H1 (cell line): ENCODE results near the gene CD247. TPM values are rescaled to one million over a fixed set of nuclear protein-coding genes. Genes with fewer than 3 reads are reported as not detected.

Experiments
- CTCF ChIA-PET: fragments of 300-600 bp; sonication (Branson Sonifier 250); formaldehyde crosslinking; loops from one replicate; lab custom pipeline; 2021; ENCODE audit not compliant: partially characterized antibody; lab: Charles Lee
- POLR2A ChIA-PET: fragments of 300-600 bp; sonication (Branson Sonifier 250); formaldehyde crosslinking; loops from one replicate; lab custom pipeline; 2021; ENCODE audit warnings: inconsistent platforms; ENCODE audit not compliant: partially characterized antibody; lab: Charles Lee
- DNase-seq, 2 experiments: peaks; one replicate each; pipeline versions ENCODE4 v3.0.0 to v3.0.0-alpha.2; 2010 to 2022; ENCODE audit warnings: low spot score in 2 of 2, low read depth in 1 of 2, mixed read lengths in 1 of 2
- FAIRE-seq: peaks from 2 replicates; lab custom pipeline; 2011; peaks lifted over from hg19 to GRCh38; lab: Jason Lieb, UNC
- H2AFZ ChIP-seq: 2 replicates; pipeline ENCODE4 v1.8.1; 2012; ENCODE audit warnings: low read length, inconsistent platforms
- H2AK5ac ChIP-seq: 2 replicates; pipeline ENCODE4 v1.6.1; 2013; ENCODE audit warnings: low read depth, low read length
- H2BK120ac ChIP-seq: replicated peaks from 2 replicates; pipeline ENCODE3; 2013; ENCODE audit warnings: low read depth, low read length, inconsistent platforms
- H2BK12ac ChIP-seq: 2 replicates; pipeline ENCODE4 v1.6.1; 2013; ENCODE audit warnings: low read depth, low read length
- H2BK15ac ChIP-seq: 2 replicates; pipeline ENCODE4 v1.6.1; 2013; ENCODE audit warnings: low read length
- H2BK20ac ChIP-seq: 2 replicates; pipeline ENCODE4 v1.6.1; 2013; ENCODE audit warnings: low read length
- H2BK5ac ChIP-seq: 2 replicates; pipeline ENCODE4 v1.6.1; 2013; ENCODE audit warnings: low read depth, low read length
- H3K14ac ChIP-seq: 2 replicates; pipeline ENCODE4 v1.6.1; 2013; ENCODE audit warnings: inconsistent platforms; ENCODE audit not compliant: insufficient read length
- H3K18ac ChIP-seq: 2 replicates; pipeline ENCODE4 v1.6.1; 2013; ENCODE audit warnings: low read length; ENCODE audit errors: extremely low read depth
- H3K23ac ChIP-seq: 2 replicates; pipeline ENCODE4 v1.6.1; 2013; ENCODE audit warnings: inconsistent platforms; ENCODE audit not compliant: insufficient read length
- H3K23me2 ChIP-seq: 2 replicates; pipeline ENCODE4 v1.6.1; 2013; ENCODE audit warnings: low read depth, low read length
- H3K27ac ChIP-seq: 2 replicates; pipeline ENCODE4 v1.6.1; 2011; ENCODE audit warnings: low read depth, low read length, inconsistent platforms
- H3K27me3 ChIP-seq, 4 experiments: replicated peaks in 1 of 4; 1 replicate in 1 of 4; 2 replicates in 3 of 4; pipeline versions ENCODE4 v1.6.1 to v1.8.1; 2011 to 2013; ENCODE audit warnings: low read length in 3 of 4, mild to moderate bottlenecking in 3 of 4, inconsistent platforms in 2 of 4, mixed read lengths in 2 of 4, moderate library complexity in 1 of 4; ENCODE audit not compliant: control insufficient read depth in 3 of 4, insufficient read depth in 3 of 4; ENCODE audit errors: extremely low read depth in 1 of 4
- H3K36me3 ChIP-seq, 4 experiments: 2 replicates each; pipeline versions ENCODE4 v1.6.1 to v1.8.1; 2011 to 2013; ENCODE audit warnings: mild to moderate bottlenecking in 4 of 4, low read length in 3 of 4, moderate library complexity in 2 of 4, control low read depth in 1 of 4, inconsistent platforms in 1 of 4; ENCODE audit not compliant: insufficient read depth in 4 of 4, control insufficient read depth in 2 of 4
- H3K4ac ChIP-seq: replicated peaks from 2 replicates; pipeline ENCODE3; 2013; ENCODE audit warnings: low read length, low read depth, mixed read lengths, inconsistent platforms; ENCODE audit not compliant: insufficient read length
- H3K4me1 ChIP-seq, 4 experiments: replicated peaks in 1 of 4; 1 replicate in 1 of 4; 2 replicates in 3 of 4; pipeline versions ENCODE4 v1.6.1 to v1.8.1; 2011 to 2013; ENCODE audit warnings: low read length in 3 of 4, inconsistent platforms in 2 of 4, mixed read lengths in 1 of 4; ENCODE audit not compliant: insufficient read depth in 4 of 4, control insufficient read depth in 3 of 4
- H3K4me2 ChIP-seq, 2 experiments: 2 replicates each; pipeline versions ENCODE4 v1.6.1 to v1.8.1; 2011 to 2013; ENCODE audit warnings: low read depth in 2 of 2, low read length in 2 of 2, control low read depth in 1 of 2, inconsistent platforms in 1 of 2, mild to moderate bottlenecking in 1 of 2; ENCODE audit not compliant: insufficient read depth in 1 of 2
- H3K4me3 ChIP-seq, 4 experiments: fragments of 200-600, 300-600 bp in 1 of 4; sonication (generic), shearing (Covaris generic), sonication (Bioruptor Twin) in 1 of 4; 2 replicates each; pipeline versions ENCODE4 v1.5.1 to v1.8.1; 2011 to 2016; ENCODE audit warnings: low read length in 4 of 4, low read depth in 3 of 4, control low read depth in 2 of 4, inconsistent platforms in 2 of 4, mild to moderate bottlenecking in 2 of 4, mixed read lengths in 1 of 4, moderate library complexity in 1 of 4; ENCODE audit not compliant: insufficient read depth in 2 of 4; ENCODE audit errors: extremely low read depth in 1 of 4
- H3K56ac ChIP-seq: replicated peaks from 2 replicates; pipeline ENCODE3; 2013; ENCODE audit warnings: low read depth, mild to moderate bottlenecking, mixed read lengths, low read length, inconsistent platforms; ENCODE audit not compliant: insufficient read length
- H3K79me1 ChIP-seq: 2 replicates; pipeline ENCODE4 v1.6.1; 2013; ENCODE audit warnings: low read depth, low read length, control low read depth
- H3K79me2 ChIP-seq, 2 experiments: 2 replicates each; pipeline versions ENCODE4 v1.6.1 to v1.8.1; 2012 to 2013; ENCODE audit warnings: low read length in 2 of 2, mild to moderate bottlenecking in 2 of 2, inconsistent platforms in 1 of 2; ENCODE audit not compliant: insufficient read depth in 2 of 2, control insufficient read depth in 1 of 2
- H3K9ac ChIP-seq, 4 experiments: replicated peaks in 1 of 4; 1 replicate in 1 of 4; 2 replicates in 3 of 4; pipeline versions ENCODE4 v1.6.1 to v1.8.1; 2011 to 2013; ENCODE audit warnings: low read depth in 3 of 4, low read length in 3 of 4, control low read depth in 2 of 4, mild to moderate bottlenecking in 2 of 4, moderate library complexity in 2 of 4, inconsistent platforms in 1 of 4; ENCODE audit errors: extremely low read depth in 1 of 4
- H3K9me3 ChIP-seq, 2 experiments: 2 replicates each; pipeline versions ENCODE4 v1.6.1 to v1.8.1; 2012 to 2013; ENCODE audit warnings: mild to moderate bottlenecking in 2 of 2, moderate library complexity in 2 of 2, control low read depth in 1 of 2, inconsistent platforms in 1 of 2, low read depth in 1 of 2, low read length in 1 of 2, mixed read lengths in 1 of 2; ENCODE audit not compliant: insufficient read depth in 2 of 2
- H4K20me1 ChIP-seq, 2 experiments: replicated peaks in 1 of 2; 2 replicates each; pipeline versions ENCODE3 to v1.8.1; 2011 to 2013; ENCODE audit warnings: inconsistent platforms in 2 of 2, low read length in 2 of 2, mild to moderate bottlenecking in 1 of 2; ENCODE audit not compliant: insufficient read depth in 2 of 2, control insufficient read depth in 1 of 2
- H4K5ac ChIP-seq: 2 replicates; pipeline ENCODE4 v1.6.1; 2013; ENCODE audit warnings: low read length, low read depth, mixed read lengths, inconsistent platforms; ENCODE audit not compliant: insufficient read length
- H4K8ac ChIP-seq: 2 replicates; pipeline ENCODE4 v1.8.0; 2013; ENCODE audit warnings: mild to moderate bottlenecking, moderate library complexity, low read length, inconsistent platforms; ENCODE audit not compliant: insufficient read depth; ENCODE audit errors: extremely low read depth
- H4K91ac ChIP-seq: replicated peaks from 2 replicates; pipeline ENCODE3; 2013; ENCODE audit warnings: low read length, mixed read lengths, inconsistent platforms; ENCODE audit not compliant: insufficient read length
- NANOG ChIP-seq: IDR thresholded peaks from 2 replicates; pipeline ENCODE4 v1.6.1; 2011; ENCODE audit warnings: low read length, low read depth, mild to moderate bottlenecking, inconsistent platforms; ENCODE audit not compliant: insufficient read depth, poor library complexity, severe bottlenecking
- WGBS, 2 experiments: shearing (Covaris generic) in 1 of 2; methylation state at CpG; one replicate each; pipeline versions ENCODE4 v1.1.6 to v1.1.7; 2013 to 2015; ENCODE audit warnings: low lambda C conversion rate in 2 of 2, mixed read lengths in 2 of 2, inconsistent platforms in 1 of 2, low coverage in 1 of 2, missing lambda C conversion rate in 1 of 2; ENCODE audit not compliant: insufficient replicate concordance in 2 of 2, insufficient coverage in 1 of 2, insufficient read length in 1 of 2; ENCODE audit errors: extremely low coverage in 1 of 2, missing lambda C conversion rate in 1 of 2; 5-methylcytosine and 5-hydroxymethylcytosine counted together
- polyA plus RNA-seq, 7 experiments: library from polyadenylated mRNA; depleted of rRNA in 3 of 7; stranded (reverse) in 5 of 7; unstranded in 2 of 7; fragments of >200 nt in 5 of 7; fragments of 200-250 nt in 2 of 7; gene quantifications; 1 replicate in 5 of 7; 2 replicates in 1 of 7; 4 replicates in 1 of 7; pipeline versions ENCODE4 v1.2.1 to v1.2.3, GENCODE V29; 2011 to 2013; ENCODE audit warnings: missing spikeins in 2 of 7, mixed read lengths in 2 of 7
- total RNA-seq: library from RNA; stranded (reverse); fragmentation: NEBNext Ultra II Directional; extraction: Animal tissue kit (Norgen Biotek cat#: 25700); gene quantifications from 2 replicates; pipeline ENCODE4 v1.2.1, GENCODE V29; 2021

CD247 gene
- total and polyA plus RNA-seq, 2 of the 8 experiments (the other 6 are each of a cell fraction or from before 2014, with no cell fraction given) = 2.0 to 2.2 TPM

DNA sequence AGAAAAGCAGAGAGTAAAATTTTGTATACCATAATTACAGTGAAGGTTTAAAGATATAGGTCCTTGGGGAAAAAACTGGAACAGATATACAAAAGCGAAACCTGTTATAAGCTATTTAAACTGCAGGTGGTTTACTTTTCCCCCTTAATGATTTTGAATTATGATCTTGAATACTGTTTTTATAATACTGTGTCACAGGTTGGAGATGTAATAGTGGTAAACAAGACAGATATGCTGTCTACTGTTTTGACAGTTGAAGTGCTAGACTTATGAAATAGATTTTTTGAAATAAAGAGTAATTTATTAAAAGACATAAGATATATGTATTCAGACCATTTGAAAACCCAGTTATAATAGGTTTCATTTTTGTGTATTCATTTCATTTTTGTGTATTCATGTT, 129.4 kb downstream of the CD247 start:
- Histone ChIP-seq H2BK5ac (no peak overlapping the region), H2AFZ (no peak overlapping the region), H3K79me2 (no peaks in the 10 kb centered on the region), H3K27ac (no peak overlapping the region), H3K14ac (no peak overlapping the region), H2BK15ac (no peak overlapping the region), H2BK12ac (no peak overlapping the region), H2BK120ac (no peak overlapping the region), H4K20me1 (no peaks in the 10 kb centered on the region), H3K56ac (no peak overlapping the region), H3K4me2 (no peak overlapping the region), H4K8ac (no peak overlapping the region), H3K4me1 (no peaks in the 10 kb centered on the region), H3K9me3 (no peaks in the 10 kb centered on the region), H3K4me3 (no peak overlapping the region), H3K9ac (no peak overlapping the region), H3K23me2 (no peaks in the 10 kb centered on the region), H3K4ac (no peak overlapping the region), H3K36me3 (peaks cover 0 to 45% (median 14%) of the 10 kb centered on the region in 4 experiments; a peak in 6 of 8 replicates), H4K5ac (no peak overlapping the region), H3K23ac (no peak overlapping the region), H2AK5ac (no peak overlapping the region), H3K79me1 (no peaks in the 10 kb centered on the region), H2BK20ac (no peak overlapping the region), H3K27me3 (no peaks in the 10 kb centered on the region), H4K91ac (no peak overlapping the region), H3K18ac (no peak overlapping the region)
- CTCF ChIA-PET = interaction anchor here (1.0 to 1.1 kb wide), 2 partner anchors 21 to 28 kb away, joined by 3 read pairs; no protein-coding TSS in a partner anchor
- no peak for TF ChIP-seq NANOG
- no peak for FAIRE-seq
- POLR2A ChIA-PET = no interaction called here
- no peak for DNase-seq
- 89% methylated on average over 1 of the region's 1 CpG; no CpG with 5 or more reads in 1 of the 2 experiments for WGBS, 2 experiments
